HG02610 (cell line): ENCODE data around the gene TMEM237.

Experiments used
- ATAC-seq: cut with Tn5 transposase; IDR thresholded peaks from one replicate; pipeline ENCODE4 v1.9.1; 2021; ENCODE audit warnings: mild to moderate bottlenecking, moderate library complexity; ENCODE audit not compliant: unreplicated experiment

The TMEM237 gene

DNA sequence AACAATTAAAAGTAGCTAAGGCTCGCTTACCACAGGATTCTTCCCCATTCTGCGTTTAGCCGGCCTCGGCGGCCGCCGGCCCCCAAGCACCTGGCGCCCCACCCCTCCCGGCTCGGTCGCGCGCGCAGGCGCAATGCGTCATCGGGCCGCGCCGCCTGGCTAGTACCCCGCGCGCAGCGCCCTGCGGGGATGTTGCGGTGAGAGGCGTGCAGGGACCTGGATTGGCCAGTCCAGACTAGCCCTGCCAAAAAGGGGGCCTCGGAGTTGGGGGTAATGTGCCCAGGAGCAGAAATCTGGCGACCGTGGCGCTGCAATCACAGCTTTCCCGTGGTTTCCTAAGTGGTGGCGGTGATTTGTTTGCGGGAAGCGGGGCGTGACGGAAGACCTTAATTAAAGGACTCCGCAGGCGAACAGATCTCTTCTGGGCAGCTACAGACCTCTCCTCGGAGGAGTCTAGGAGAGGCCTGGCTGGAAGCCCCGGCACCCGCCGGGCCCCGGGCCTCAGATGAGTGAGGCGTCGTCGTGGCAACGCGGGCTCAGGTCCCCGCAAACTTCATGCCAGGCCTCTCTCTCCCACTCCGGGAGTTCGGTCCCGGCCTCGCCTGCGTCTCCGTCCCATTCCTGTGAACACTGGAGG is 606 bp downstream of the TMEM237 start:
- ATAC-seq: peak; percentile 74

DNA sequence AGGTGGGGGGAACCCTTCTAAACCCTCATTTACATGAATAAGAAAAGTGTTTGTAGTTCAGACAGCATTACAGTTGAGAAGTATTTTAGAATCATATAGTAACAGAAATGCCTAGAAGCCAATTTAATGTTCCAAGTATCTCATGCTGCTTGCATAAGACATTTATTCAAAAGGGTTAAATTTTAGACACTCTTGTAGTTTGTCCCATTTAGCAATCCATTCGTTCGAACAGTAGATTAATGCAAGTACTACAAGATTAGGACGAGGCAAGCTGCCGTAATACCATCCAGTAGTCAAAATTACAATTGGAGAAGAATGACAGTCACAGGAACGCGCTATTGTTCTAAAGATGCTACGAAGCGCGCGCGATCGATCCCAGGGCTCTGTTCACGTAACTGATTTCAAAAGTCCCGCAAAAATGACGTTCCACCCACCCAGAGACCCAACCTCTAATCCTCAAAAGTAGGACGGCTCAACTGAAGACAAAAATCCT is 1.2 kb downstream of the TMEM237 start:
- ATAC-seq: peak; percentile 37

DNA sequence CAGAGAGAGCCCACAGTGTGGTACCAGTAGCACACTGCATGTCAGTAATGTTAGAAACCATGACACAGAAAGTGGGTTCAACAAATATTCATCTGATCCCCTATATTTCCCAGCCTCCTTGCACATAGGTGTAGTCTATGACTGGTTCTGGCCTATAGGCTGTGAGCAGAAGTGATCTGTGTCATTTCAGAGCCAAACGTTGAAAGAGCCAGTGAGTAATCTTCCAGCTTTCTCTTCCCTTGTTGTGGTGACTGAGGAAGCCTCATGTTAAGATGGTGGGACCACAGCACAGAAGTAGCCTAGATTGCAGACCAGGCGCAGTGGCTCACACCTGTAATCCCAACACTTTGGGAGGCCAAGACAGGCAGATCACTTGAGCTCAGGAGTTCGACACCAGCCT is 4.1 kb downstream of the TMEM237 start:
- ATAC-seq: no peak

DNA sequence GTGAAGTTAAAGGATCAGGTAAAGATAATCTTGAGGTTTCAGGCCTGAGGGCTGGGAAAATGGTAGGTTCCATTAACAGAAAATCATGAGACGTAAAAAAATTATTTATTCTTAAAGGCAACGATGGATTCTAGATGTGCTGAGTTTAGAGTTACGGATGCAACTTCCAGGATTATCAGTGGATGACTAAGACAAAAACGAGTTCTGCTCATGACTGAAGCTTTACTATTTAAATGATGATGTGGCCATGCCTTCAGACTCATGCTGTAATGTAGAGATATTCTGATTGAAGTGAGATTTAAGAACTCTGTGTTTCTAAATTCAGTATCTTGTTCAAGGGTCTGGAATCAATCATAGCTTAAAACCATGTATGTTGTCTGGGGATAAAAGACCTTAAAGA is 5.0 kb downstream of the TMEM237 start:
- ATAC-seq: no peak

- no peak for ATAC-seq
Measured at GRCh38 chr2:201633661-201634249, 9.5 kb downstream of the TMEM237 start.

- ATAC-seq: no peak
Measured at GRCh38 chr2:201631041-201631440, 12.3 kb downstream of the TMEM237 start.

- ATAC-seq: no peak
Measured at GRCh38 chr2:201630577-201630976, 12.7 kb downstream of the TMEM237 start.

DNA sequence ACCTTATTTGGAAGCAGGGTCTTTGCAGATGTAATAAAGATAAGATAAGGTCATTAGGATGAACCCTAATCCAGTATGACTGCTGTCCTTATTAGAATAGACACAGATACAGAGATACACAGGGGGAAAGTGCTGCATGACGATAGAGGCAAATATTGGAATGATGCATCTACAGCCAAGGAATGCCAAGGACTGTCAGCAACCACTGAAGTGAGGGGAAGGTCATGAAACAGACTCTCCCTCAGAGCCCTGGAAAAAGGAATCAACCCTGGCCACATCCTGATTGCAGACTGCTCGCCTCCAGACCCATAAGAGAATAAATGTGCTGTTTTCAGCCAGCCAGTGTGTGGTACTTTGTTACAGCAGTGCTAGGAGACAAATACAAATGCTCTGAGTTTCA is 14.8 kb downstream of the TMEM237 start:
- ATAC-seq: no peak

DNA sequence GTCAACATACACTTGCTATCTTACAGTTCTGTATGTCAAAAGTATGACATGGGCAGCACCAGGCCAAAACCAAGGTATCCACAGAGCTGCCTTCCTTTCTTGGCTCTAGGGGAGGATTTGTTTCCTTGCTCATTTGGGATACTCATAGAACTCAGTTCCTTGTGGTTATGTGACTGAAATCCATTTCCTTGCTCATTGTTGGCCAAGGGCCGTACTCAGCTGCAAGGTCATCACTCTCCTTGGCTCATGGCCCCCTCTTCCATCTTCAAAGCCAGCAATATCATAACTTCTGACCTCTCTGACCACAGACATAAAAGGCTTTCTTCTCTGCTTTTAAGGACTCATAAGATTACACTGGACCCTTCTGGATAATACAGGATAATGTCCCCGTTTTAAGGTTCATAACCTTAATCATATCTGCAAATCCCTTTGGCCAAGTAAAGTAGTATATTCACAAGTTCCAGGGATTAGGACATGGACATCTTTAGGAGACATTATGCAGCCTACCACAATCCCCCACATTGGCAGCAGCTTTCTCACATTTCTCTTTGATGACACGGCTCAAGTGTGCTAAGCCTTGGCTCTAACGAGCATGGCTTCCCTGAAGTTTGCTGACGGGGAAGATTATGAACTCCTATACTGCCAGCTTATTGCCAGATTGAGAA is 20.9 kb downstream of the TMEM237 start:
- no peak for ATAC-seq

DNA sequence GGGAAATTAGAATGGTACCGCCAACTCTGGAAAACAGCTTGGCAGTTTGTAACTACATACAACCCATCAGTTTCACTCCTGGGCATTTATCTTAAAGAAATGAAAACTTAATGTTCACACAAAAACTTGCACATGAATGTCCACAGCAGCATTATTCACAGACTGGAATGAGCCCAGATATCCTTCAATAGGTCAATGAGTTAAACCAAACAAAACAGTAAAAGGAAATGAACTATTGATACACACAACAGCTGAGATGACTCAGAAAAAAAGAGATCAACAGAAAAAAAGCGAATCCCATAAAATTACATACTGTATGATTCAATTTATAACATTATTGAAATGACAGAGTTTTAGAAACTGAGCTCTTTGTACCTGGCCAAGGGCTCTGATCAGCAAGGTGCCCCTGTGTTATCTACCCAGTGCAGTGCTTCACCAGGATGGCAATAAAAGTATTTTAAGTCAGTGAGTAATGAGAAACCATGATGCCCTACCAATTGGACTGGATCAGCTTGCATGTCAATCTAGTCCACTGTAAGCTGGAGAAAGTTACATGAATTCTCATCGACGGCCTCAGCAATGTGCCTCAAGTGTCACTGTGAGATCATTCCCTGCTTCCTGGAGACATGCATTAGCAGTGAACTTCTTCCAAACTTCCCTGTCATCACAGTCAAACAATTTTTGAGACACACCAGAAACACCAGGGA is 21.9 kb downstream of the TMEM237 start:
- ATAC-seq: no peak

DNA sequence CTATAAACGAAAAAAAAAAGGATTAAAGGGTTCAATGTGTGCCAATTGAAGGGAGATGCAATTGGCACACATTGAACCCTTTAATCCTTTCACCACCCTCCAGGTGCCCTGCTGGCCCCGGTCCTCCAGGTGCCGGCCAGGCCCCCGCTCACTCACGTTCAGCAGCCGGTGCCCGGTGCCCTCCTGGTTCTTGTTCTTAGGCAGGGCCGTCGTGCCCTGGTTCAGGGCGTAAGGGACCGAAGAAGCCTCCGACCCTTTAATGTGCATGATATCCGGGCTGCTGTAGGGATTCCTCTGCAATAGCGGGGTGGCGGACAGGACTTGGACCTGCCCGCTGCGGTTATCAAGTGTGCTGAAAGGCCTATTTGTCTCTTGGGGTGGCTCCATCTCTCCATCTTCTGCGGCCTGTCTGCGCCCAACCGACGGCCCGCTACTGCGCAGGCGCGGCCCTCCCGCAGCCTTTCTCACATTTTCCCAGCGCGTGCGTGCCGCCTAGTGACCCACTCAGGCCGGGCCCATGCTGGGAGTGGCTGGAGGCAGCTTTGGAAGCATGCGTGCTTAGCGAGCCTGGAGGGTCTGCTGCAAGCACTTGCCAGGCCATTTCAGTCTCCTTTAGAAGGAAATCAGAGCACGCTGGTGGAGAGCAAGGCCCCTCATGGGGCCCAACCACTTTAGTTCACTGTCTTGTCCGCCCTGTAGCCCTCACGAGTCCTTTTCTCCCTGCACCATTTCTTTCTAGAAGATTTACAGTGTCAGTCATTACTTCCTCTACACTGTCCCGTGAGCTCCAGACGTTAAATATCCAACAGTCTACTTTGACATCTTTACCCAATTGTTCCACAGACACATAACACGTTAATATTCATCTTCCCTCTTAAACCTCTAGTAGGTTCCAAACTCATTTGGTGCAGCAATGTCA is 24.3 kb downstream of the TMEM237 start:
- no peak for ATAC-seq

DNA sequence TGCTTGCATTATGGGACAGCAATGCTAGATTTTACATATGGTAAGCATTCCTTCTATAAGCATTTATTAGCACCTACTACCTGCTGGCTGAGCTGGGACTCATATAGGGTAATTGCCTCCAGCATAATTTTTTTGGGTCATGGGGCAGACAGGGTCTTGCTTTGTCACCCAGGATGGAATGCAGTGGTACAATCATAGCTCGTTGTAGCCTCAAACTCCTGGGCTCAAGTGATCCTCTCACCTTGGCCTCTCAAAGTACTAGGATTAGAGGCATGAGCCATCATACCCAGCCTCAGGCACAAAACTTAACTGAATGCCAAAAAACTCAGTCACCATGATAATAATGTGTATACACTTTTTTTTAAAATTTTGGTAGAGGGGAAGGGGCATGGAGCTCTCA is 35.3 kb downstream of the TMEM237 start:
- no peak for ATAC-seq

DNA sequence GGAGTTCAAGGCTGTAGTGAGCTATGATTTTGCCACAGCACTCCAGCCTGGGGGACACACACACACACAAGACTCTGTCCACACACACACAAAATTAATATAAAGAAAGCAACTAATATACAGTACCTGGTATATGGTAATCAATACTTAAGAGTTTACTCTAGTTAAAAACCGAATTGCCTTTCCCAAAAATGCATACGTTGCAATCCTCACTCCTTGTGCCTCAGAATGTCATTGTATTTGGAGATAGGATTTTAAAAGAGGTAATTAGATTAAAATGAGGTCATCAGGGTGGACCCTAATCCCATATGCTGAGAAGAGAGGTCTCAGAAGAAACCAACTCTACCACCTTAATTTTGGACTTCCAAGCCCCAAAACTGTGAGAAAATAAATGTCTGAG is 35.7 kb downstream of the TMEM237 start:
- ATAC-seq: no peak

- ATAC-seq: no peak
Measured at GRCh38 chr2:201600906-201601305, 42.4 kb downstream of the TMEM237 start.

DNA sequence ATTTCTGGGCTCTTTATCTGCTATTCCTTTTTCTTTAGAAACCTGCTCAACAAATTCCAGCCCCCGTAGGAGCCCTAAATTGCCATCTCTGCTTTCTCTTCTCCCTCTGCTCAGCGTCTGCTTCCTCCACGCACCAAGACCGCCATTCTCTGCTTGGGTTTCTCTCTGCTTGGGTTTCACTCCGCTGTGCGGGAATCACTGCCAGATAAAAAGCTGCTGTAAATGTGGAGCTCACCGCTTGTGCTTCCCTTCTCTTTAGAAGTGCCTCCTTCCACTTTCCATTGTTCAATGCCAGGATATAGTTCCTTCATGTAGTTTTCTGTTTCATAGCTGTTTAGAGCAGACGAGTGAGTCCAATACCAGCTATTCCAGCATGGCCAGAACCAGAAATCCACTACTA is 45.9 kb downstream of the TMEM237 start:
- ATAC-seq: no peak

DNA sequence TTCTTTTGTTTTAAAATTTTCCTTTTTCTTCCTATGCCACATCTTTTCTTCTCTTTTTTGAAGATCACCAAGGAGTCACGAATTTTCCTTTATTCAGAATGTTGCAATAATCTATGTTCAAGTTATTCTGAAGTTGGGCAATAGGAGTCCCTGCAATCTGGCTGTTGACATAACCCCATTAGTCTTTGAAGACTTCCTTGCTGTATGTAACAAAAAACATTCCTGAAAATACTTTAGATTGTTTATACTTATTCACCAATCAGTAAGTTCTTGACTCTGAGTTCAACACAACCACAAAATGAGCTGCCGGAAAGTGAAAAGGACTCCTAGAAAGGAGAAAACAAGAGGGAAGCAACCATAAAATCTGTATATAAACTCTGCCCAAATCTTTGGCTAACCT is 62.8 kb downstream of the TMEM237 start:
- ATAC-seq: no peak

- ATAC-seq: no peak
Measured at GRCh38 chr2:201579536-201579935, 63.8 kb downstream of the TMEM237 start.

GRCh38 chr2:201575971-201576370 is 67.3 kb downstream of the TMEM237 start:
- no peak for ATAC-seq

GRCh38 chr2:201574766-201575165 is 68.5 kb downstream of the TMEM237 start:
- no peak for ATAC-seq

DNA sequence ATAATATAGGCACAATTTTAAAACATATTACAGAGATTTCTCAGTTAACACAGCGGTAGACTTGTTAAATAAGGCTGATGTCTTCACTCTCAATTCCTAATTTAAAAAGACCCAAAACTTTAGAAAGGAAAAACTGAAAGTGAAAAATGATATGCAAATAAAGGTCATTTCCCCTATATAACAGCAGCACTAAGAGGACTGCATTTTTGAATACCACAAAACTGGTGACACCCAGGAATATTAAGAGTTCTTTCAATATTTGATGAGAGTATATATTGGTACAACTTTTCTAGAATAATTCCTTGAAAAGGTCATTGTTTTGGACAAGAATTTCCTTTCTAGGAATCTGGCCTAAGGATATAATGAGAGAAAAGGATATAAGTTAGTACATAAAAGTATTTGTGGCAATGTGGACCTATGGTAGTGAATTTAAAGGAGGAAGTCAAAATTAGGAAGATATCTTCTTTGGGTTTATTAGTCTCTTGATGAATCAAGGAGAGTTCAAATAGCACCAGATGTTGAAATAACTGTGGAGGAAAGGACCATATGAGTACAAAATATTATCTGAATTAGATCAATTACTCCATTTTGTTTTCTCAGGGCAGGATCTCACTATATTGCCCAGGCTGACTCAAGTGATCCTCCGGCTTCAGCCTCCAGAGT is 70.3 kb downstream of the TMEM237 start:
- no peak for ATAC-seq
